HG03196 (cell line): ENCODE data around the gene DEPDC5.

Experiments used
- ATAC-seq: cut with Tn5 transposase; IDR thresholded peaks from one replicate; pipeline ENCODE4 v1.9.1; 2021; ENCODE audit not compliant: unreplicated experiment

Gene DEPDC5

GRCh38 chr22:31944700-31945442 is 191.1 kb downstream of the DEPDC5 start:
- ATAC-seq = peak; percentile 25

GRCh38 chr22:31945443-31945855 is 191.6 kb downstream of the DEPDC5 start:
- ATAC-seq = no peak

- ATAC-seq = no peak
Observed at GRCh38 chr22:31945971-31946680, 192.3 kb downstream of the DEPDC5 start.

- ATAC-seq = no peak
Observed at GRCh38 chr22:31947296-31947695, 193.5 kb downstream of the DEPDC5 start.

- no peak for ATAC-seq
Observed at GRCh38 chr22:31948002-31948401, 194.2 kb downstream of the DEPDC5 start.

- no peak for ATAC-seq
Observed at GRCh38 chr22:31950226-31950625, 196.4 kb downstream of the DEPDC5 start.

GRCh38 chr22:31951194-31952093 is 197.6 kb downstream of the DEPDC5 start:
- no peak for ATAC-seq

GRCh38 chr22:31952094-31952401 is 198.2 kb downstream of the DEPDC5 start:
- no peak for ATAC-seq

- no peak for ATAC-seq
Observed at GRCh38 chr22:31952472-31952871, 198.7 kb downstream of the DEPDC5 start.

GRCh38 chr22:31953261-31953660 is 199.4 kb downstream of the DEPDC5 start:
- ATAC-seq = no peak

GRCh38 chr22:31954535-31955523 is 201.0 kb downstream of the DEPDC5 start:
- no peak for ATAC-seq

GRCh38 chr22:31956360-31956759 is 202.5 kb downstream of the DEPDC5 start:
- ATAC-seq = no peak
